GF-D8 (cell line): Measurements from ENCODE around the gene FAM89B.
"Not testable (repeated sequence)": the region's sequence is repeated elsewhere in the genome, so short reads cannot be mapped to it uniquely, and the experiment has no call there.

Experiments used
- DNase-seq: peaks from one replicate; lab custom pipeline; 2025; lab: John Stamatoyannopoulos, UW

The FAM89B gene

GRCh38 chr11:65572356-65573051, at the start of gene FAM89B:
Gene FAM89B (plus strand): TSS chr11:65572538. CDS start chr11:65572670, 132 bp downstream.
- peak; percentile 62 for DNase-seq

DNA sequence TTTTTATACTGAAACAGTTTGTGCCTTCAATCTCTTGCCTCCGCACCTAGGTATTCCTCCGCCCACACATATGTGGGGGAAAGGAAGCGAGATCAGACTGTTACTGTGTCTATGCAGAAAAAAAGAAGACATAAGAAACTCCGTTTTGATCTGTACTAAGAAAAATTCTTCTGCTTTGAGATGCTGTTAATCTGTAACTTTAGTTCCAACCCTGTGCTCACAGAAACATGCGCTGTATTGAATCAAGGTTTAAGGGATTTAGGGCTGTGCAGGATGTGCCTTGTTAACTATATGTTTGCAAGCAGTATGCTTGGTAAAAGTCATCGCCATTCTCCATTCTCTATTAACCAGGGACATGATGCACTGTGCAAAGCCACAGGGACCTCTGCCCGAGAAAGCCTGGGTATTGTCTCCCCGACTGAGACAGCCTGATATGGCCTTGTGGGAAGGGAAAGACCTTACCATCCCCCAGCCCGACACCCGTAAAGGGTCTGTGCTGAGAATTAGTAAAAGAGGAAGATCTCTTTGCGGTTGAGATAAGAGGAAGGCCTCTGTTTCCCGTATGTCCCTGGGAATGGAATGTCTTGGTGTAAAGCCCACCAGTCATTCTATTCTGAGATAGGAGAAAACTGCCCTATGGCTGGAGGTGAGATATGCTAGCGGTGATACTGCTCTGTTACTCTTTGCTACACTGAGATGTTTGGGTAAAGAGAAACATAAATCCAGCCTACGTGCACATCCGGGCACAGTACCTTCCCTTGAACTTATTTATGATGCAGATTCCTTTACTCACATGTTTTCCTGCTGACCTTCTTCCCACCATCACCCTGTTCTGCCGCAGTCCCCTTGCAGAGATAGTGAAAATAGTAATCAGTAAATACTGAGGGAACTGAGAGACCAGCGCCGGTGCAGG, 49.4 kb upstream of the FAM89B start:
- DNase-seq, result peak; percentile 56

DNA sequence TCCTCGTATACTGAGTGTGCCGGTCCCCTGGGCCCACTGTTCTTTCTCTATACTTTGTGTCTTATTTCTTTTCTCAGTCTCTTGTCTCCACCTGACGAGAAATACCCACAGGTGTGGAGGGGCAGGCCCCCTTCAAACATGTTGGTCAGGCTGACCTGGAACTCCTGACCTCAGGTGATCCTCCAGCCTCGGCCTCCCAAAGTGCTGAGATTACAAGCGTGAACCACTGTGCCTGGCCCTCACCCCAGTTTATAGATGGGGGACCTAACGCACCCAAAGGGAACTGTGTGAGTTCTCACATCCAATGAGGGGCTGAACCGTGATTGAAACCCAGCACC, 48.7 kb upstream of the FAM89B start:
- DNase-seq, result not testable (repeated sequence)

DNA sequence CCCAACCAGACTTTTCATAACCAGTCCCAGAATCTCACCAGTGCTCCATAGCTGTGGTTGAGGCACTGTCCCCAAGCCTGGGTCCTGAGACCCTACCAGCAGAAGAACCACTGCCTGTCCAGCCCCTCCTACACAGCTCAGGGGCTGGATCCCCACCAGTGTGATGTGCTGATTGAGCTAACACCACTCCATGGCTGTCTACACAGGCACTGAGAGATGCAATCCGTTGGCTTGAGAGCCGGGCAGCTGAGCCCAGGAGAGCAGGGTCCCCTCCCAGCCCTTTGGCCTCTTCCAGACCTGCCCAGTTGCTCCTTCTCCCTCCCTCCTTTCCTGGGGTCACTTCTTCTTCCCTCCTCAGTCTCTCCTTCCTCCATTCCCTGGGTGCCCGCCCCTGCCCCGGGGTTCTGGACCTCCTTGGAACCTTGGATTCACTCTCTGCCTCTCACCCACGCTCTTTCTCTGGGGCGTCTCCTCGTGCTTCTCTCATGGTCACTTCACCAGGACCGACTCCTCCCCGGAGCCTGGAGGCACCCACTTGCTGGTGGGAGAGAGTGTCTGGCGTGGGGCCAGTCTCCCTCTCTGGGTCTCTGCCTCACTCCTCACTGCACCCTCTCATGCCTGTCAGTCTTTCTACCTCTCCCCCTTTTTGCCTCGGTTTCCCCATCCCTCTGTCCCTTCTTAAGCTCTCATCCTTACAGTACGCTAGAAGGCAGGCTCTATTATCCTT, 48.2 kb upstream of the FAM89B start:
- DNase-seq, result no peak

DNA sequence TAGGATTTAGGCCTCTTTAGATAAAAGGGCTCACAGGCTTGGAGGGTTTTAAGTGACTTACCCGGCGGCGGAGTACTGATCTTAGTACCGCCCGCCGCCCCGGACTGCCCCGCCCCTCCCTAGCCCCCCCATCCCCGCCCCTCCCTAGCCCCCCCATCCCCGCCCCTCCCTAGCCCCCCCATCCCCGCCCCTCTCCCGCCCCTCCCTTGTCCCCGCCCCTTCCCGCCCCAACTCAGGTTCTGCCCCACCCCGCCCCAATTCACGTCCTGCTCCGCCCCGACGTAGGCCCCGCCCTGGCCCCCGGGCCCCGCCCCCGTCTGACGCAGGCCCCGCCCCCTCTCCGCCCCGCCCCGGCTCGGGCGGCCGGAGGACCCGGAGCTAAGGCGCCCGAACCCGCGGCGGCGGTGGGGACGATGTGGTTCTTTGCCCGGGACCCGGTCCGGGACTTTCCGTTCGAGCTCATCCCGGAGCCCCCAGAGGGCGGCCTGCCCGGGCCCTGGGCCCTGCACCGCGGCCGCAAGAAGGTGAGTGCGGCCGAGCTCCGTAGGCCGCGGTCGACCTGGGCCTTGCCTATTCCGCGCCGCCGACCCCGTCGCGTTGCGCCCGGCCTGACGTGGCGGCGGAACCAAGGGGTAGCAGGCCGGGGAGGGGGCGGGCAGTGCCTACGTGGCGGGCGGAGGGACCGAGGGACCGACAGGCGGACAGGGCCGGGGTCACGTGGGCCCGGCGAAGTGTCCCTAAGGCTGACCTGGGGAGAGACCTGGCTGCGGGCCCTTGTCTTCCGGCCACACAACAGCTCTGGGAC, 47.4 kb upstream of the FAM89B start, which contains the start of gene SCYL1:
Gene SCYL1, plus strand, starts transcription at position 343 of the 805 bp plus-strand sequence. Its CDS starts 71 bp downstream, at position 414.
- DNase-seq, result no peak

DNA sequence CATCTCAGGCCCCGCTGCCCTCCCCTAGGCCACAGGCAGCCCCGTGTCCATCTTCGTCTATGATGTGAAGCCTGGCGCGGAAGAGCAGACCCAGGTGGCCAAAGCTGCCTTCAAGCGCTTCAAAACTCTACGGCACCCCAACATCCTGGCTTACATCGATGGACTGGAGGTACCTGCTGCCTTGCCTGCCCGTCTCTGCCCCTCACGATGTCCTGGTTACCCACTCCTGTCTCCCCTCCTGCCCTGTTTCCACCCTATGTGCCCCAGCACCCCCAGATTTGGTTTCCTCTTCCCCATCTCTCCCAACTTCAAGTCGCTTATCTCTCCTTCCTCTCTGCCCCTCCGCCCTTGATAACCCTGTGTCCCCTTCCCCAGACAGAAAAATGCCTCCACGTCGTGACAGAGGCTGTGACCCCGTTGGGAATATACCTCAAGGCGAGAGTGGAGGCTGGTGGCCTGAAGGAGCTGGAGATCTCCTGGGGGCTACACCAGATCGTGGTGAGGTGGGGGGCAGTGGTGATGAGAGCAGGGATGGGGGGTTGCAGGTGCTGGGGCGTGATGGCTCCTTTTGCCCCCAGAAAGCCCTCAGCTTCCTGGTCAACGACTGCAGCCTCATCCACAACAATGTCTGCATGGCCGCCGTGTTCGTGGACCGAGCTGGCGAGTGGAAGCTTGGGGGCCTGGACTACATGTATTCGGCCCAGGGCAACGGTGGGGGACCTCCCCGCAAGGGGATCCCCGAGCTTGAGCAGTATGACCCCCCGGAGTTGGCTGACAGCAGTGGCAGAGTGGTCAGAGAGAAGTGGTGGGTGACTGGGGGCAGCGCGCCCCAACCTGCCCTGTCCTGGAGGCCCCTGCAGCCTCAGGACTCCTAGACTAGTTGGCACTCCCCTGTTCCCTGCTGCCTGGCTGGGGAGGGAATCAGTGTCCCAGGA, 46.5 kb upstream of the FAM89B start:
- no peak for DNase-seq

- DNase-seq, result no peak
Measured at GRCh38 chr11:65526744-65527143, 45.6 kb upstream of the FAM89B start.

- DNase-seq, result no peak
Measured at GRCh38 chr11:65528819-65529350, 43.5 kb upstream of the FAM89B start.

GRCh38 chr11:65529475-65530156, 42.7 kb upstream of the FAM89B start:
- DNase-seq, result no peak

GRCh38 chr11:65530157-65530496, 42.2 kb upstream of the FAM89B start:
- DNase-seq, result no peak

DNA sequence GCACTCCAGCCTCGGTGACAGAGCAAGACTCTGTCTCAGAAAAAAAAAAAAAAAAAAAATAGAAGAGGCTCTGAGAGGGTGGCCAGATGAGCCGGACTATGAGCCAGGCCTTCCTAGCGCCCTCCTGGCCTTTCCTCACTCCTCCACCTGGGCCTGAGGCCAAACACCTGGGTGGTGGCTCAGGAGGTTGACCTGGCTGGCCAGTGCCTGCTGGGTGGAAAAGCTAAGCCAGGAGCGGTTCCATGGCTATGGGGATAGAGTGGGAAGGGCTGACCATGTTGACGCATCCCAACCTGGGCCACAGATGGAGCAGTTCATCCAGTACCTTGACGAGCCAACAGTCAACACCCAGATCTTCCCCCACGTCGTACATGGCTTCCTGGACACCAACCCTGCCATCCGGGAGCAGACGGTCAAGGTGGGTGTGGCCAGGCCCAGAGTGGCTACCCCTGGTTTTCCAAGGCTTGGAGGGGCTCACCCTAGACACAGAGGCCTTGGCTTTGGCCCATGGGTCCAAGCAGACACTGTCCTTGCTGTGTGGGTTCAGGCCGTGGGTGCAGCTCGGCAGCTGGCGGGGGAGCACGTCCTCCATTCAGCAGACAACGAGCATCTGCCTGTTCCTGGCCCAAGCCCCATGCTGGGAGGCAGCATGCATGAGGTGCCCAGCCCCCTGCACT, 39.8 kb upstream of the FAM89B start:
- DNase-seq, result no peak

DNA sequence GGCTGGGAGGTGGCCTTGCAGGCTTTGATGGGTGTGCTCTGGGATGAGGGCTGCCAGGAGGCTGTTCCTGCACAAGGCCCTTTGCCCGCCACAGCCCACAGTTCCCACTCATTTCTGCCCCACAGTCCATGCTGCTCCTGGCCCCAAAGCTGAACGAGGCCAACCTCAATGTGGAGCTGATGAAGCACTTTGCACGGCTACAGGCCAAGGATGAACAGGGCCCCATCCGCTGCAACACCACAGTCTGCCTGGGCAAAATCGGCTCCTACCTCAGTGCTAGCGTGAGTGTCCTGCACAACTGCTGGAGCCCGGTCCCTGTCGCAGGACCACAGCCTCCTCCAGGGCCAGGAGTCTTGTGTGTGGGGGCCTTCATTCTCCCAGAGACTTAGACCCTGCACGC, 37.2 kb upstream of the FAM89B start:
- no peak for DNase-seq

DNA sequence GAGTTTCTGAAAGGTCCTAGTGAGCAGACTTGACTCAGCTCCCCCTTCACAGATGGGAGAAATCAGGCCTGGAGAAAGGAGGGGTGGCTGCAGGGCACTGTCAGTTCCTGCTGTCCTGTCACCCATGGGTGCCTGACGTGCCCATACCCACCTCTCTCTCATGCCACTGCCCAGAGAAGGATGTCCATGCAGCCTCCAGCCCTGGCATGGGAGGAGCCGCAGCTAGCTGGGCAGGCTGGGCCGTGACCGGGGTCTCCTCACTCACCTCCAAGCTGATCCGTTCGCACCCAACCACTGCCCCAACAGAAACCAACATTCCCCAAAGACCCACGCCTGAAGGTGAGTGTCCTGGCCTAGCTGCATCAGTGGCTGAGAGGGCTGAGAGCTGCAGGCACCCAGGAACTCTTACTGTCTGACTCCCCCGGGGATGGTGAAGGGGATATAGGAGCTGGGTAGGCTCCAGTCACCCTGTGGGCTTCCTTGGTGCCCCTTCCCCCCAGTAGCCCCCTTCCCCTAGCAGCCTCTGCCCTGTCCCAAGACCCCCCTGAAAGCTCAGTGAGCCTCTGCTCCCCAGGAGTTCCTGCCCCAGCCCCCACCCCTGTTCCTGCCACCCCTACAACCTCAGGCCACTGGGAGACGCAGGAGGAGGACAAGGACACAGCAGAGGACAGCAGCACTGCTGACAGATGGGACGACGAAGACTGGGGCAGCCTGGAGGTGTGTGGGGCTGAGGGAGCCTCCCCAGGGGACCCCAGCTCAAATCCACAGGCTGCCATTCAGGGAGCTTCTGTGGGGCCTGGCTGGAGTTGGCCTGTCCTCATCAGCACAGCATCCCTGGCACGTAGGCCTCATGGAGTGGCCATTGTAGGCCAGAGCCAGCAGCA, 35.7 kb upstream of the FAM89B start:
- no peak for DNase-seq

DNA sequence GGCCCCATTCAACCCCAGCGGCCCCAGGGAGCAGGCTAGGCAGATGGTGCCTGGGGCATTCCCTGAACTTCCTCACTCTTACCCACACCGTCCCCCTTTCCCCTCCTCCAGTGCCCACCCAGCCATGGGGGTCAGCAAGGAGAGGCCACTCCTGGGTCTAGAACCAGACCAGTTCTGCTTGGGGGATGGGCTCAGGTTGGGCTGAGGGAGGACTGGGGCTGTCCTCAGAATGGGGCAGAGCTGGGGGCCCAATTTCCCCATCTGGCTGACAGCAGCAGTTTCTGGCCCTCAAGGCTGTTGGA, 35.1 kb upstream of the FAM89B start:
- DNase-seq, result no peak

DNA sequence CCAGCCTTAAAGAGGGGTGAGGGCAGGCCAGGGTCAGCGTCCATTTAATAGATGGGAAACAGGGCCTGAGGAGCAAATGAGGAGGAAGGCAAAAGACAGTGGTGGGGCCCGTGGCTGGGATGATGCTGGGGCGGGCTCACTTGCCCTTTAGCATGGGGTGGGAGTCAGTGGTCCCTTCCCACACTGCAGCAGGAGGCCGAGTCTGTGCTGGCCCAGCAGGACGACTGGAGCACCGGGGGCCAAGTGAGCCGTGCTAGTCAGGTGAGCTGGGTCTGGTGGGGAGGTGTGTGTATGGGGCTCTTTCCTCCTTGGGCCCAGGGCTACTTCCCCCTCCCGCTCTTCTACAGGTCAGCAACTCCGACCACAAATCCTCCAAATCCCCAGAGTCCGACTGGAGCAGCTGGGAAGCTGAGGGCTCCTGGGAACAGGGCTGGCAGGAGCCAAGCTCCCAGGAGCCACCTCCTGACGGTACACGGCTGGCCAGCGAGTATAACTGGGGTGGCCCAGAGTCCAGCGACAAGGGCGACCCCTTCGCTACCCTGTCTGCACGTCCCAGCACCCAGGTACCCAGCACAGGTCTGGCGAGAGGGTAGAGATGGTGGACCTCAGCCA, 34.6 kb upstream of the FAM89B start:
- no peak for DNase-seq

GRCh38 chr11:65538232-65538914, 34.0 kb upstream of the FAM89B start:
- DNase-seq, result no peak
